ENCODE data around the gene PTPN21. TPM values are rescaled to one million over a fixed set of nuclear protein-coding genes. Genes with fewer than 3 reads are reported as not detected.

Gene PTPN21
- total and polyA plus RNA-seq, 8 donors: 3.5 to 63.0 (median 18.5) TPM

DNA sequence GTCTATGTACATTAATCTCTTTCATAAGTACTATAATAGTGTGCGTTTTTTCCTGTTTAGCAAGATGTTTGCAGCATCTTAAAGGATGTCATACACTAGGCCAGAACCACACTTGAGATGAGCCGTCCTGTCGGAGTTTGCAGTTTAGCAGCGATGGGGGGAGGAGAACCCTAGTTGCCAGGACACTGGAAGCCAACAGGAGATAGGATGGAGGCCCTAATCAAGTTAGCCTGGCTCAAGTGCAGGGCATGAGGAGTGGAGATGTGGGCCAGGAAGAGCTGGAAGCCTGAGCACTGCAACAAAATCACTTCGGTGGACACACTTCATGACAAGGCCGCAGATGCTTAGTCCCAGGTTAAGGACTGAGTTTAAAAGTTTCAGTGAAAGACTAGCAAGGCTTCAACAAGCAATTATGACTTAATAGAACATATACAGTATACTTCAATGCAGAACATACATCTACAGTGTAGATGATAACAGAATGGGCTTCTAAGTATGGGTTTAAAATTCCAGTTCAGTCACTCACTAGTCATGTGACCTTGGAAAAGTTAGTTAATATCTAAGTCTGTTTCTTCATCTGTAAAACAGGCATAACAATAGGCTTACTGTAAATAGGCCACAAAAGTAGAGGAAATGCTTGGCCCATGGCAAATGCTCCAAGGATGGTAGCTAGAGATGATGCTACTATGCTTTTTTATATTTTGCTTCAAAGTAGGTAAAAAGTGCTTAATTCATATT is 77.1 kb downstream of the PTPN21 start:
- peaks cover 24 to 92% (median 76%) of the 10 kb centered on the region in 4 donors for H3K36me3 ChIP-seq
- intact Hi-C loops (cut with DNase I; ENCODE audit: low total_unique reads): no loop called here
- H3K9me3 ChIP-seq: no peaks in the 10 kb centered on the region
- no peak overlapping the region for H3K27ac ChIP-seq
- H3K4me1 ChIP-seq: peaks cover 0 to 11% (median 4%) of the 10 kb centered on the region in 4 donors
- H3K27me3 ChIP-seq: no peaks in the 10 kb centered on the region
- 92 to 97% (median 94%) methylated on average over 6 of the region's 6 CpGs for WGBS, 5 donors
- no peak overlapping the region for H3K4me3 ChIP-seq
- DNase-seq: no peak
- TF ChIP-seq POLR2AphosphoS5 (IDR thresholded peaks at IDR 0.05): no peak
- TF ChIP-seq POLR2A (IDR thresholded peaks at IDR 0.05): no peak
- no peak for TF ChIP-seq EP300 (IDR thresholded peaks at IDR 0.05)
- no peak for TF ChIP-seq CTCF (IDR thresholded peaks at IDR 0.05)

DNA sequence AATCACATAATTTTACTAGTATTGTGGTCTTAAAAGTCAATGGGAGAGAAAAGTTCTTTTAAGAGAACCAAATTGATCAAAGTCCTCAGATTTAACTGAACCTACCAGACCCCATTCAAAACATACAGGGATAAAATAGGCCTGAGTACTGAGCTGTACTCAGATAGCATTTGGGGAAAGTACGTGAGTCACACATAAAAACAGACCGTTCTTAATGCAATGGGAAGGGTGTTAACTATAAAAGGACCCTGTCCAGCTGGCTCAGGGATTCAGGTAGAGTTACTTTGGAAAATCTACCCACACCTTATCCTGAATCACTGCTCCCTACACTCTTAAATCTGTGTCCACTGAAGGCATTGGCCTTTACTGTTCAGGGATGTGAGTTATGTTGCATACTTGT is 78.0 kb downstream of the PTPN21 start:
- Histone ChIP-seq H3K4me3 (no peak overlapping the region), H3K4me1 (peaks cover 0 to 11% (median 4%) of the 10 kb centered on the region in 4 donors), H3K9me3 (no peaks in the 10 kb centered on the region), H3K36me3 (peaks cover 24 to 92% (median 77%) of the 10 kb centered on the region in 4 donors), H3K27me3 (no peaks in the 10 kb centered on the region), H3K27ac (no peak overlapping the region)
- intact Hi-C loops (cut with DNase I; ENCODE audit: low total_unique reads): no loop called here
- WGBS, 5 donors: 84 to 88% (median 86%) methylated on average over 2 of the region's 2 CpGs
- DNase-seq: no peak
- TF ChIP-seq POLR2A (IDR thresholded peaks at IDR 0.05): no peak
- TF ChIP-seq CTCF (IDR thresholded peaks at IDR 0.05): no peak
- TF ChIP-seq EP300 (IDR thresholded peaks at IDR 0.05): no peak
- no peak for TF ChIP-seq POLR2AphosphoS5 (IDR thresholded peaks at IDR 0.05)

DNA sequence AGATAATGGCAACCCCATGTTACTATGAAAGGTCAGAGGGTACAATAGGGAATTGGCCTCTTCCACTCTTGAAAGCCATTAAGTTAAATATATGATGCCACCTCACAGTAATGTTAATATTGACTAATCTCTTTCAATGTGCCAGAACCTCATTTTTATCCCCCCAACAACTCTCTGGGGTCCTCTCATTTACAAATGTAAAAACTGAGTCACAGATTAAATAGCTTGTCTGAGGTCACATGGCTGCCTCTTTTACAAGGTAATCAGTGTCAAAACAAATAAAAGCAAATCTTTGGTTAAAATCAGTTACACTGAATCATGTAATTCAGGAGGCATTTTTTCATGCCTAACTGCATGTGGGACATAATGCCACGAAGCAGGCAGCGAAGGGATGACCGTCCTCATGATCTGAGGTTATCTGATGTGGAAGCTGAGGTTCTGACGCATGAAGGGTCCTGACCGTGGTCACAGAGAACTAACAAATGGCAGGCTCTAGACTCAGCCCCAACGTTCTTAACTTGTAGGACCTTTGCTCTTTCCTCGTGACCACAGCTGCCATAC is 78.5 kb downstream of the PTPN21 start:
- WGBS, 5 donors: 71 to 87% (median 82%) methylated on average over 7 of the region's 7 CpGs
- no peak overlapping the region for H3K4me3 ChIP-seq
- intact Hi-C loops (cut with DNase I; ENCODE audit: low total_unique reads): no loop called here

DNA sequence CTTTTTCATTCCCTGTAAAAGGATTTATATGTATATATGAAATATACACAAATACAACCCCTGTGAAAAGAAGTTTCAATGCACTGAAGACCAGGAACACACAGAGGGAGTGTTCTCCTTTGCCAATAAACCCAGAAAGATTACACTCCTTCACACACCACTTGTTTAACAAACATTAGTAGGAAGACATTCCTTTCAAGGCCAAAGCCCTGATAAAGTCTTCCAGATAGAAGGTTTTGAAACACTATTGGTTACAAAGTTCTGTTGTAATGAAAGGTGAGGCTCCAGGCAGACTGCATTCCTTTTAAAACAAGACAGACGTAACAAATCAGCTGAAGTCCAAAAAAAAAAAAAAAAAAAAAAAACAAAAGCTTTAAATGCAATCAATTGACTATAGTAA is 81.0 kb downstream of the PTPN21 start:
- Histone ChIP-seq H3K9me3 (no peaks in the 10 kb centered on the region), H3K27me3 (no peaks in the 10 kb centered on the region), H3K4me1 (peaks cover 0 to 18% (median 5%) of the 10 kb centered on the region in 4 donors), H3K27ac (peak overlapping the region in 4 of 5 donors; percentile 14 to 51 (median 20)), H3K4me3 (no peak overlapping the region), H3K36me3 (peaks cover 29 to 92% (median 79%) of the 10 kb centered on the region in 4 donors)
- intact Hi-C loops (cut with DNase I; ENCODE audit: low total_unique reads): no loop called here
- WGBS, 5 donors: 28 to 42% (median 38%) methylated on average over 1 of the region's 1 CpG
- TF ChIP-seq POLR2AphosphoS5 (IDR thresholded peaks at IDR 0.05): peak in 1 of 3 donors; percentile 41
- TF ChIP-seq POLR2A (IDR thresholded peaks at IDR 0.05): no peak
- DNase-seq: peak in 1 of 2 donors; percentile 50

More for the DNA sequence above, 78.5 kb downstream of the PTPN21 start:
- DNase-seq: no peak
- no peak for TF ChIP-seq POLR2A (IDR thresholded peaks at IDR 0.05)
- no peak for TF ChIP-seq EP300 (IDR thresholded peaks at IDR 0.05)
- TF ChIP-seq CTCF (IDR thresholded peaks at IDR 0.05): no peak
- no peak for TF ChIP-seq POLR2AphosphoS5 (IDR thresholded peaks at IDR 0.05)
- no peaks in the 10 kb centered on the region for H3K9me3 ChIP-seq
- H3K27me3 ChIP-seq: no peaks in the 10 kb centered on the region
- peaks cover 0 to 11% (median 4%) of the 10 kb centered on the region in 4 donors for H3K4me1 ChIP-seq
- peaks cover 26 to 92% (median 78%) of the 10 kb centered on the region in 4 donors for H3K36me3 ChIP-seq
- H3K27ac ChIP-seq: no peak overlapping the region

Measured in stomach (tissue), 9 donors.